CD4-positive, CD25-positive, alpha-beta regulatory T cell (primary cell): ENCODE data around the gene PHC3. TPM values are rescaled to one million over a fixed set of nuclear protein-coding genes. Genes with fewer than 3 reads are reported as not detected.

ENCODE experiments used
- ATAC-seq, 2 donors: fragments of 150-1000 bp; cut with Tn5 transposase; one replicate each; pipeline ENCODE4 v1.10.0; 2021; ENCODE audit warnings: low read depth in 2 of 2, moderate number of reproducible peaks in 2 of 2, moderate library complexity in 1 of 2
- DNase-seq, 3 donors: peaks; one replicate each; pipeline versions ENCODE4 v3.0.0 to v3.0.0-alpha.2; 2012 to 2022; ENCODE audit warnings: mixed read lengths in 1 of 3
- H3K27ac ChIP-seq: one replicate; pipeline ENCODE4 v1.7.0; 2013; ENCODE audit warnings: mild to moderate bottlenecking, low read length; ENCODE audit not compliant: insufficient read depth, poor library complexity, severe bottlenecking
- H3K27me3 ChIP-seq: one replicate; pipeline ENCODE4 v1.7.0; 2013; ENCODE audit warnings: low read length; ENCODE audit not compliant: control insufficient read depth, insufficient read depth
- H3K36me3 ChIP-seq: one replicate; pipeline ENCODE4 v1.7.0; 2013; ENCODE audit warnings: mild to moderate bottlenecking, low read length, moderate library complexity; ENCODE audit not compliant: control insufficient read depth, insufficient read depth
- H3K4me1 ChIP-seq: 2 replicates; pipeline ENCODE4 v1.7.0; 2013; ENCODE audit warnings: mild to moderate bottlenecking, low read length; ENCODE audit not compliant: insufficient read depth, control insufficient read depth, poor library complexity, severe bottlenecking
- H3K4me3 ChIP-seq: one replicate; pipeline ENCODE4 v1.7.0; 2013; ENCODE audit warnings: low read depth, mild to moderate bottlenecking, low read length, moderate library complexity
- H3K9me3 ChIP-seq, 2 experiments: 1 replicate in 1 of 2; 2 replicates in 1 of 2; pipeline ENCODE4 v1.7.0; 2013; ENCODE audit warnings: low read length in 2 of 2, mild to moderate bottlenecking in 1 of 2, moderate library complexity in 1 of 2; ENCODE audit not compliant: control insufficient read depth in 2 of 2
- H3K27ac Mint-ChIP-seq, 3 donors: one replicate each; pipeline ENCODE4 v1.8.0; 2020 to 2022; ENCODE audit warnings: mild to moderate bottlenecking in 3 of 3, mixed read lengths in 3 of 3, moderate library complexity in 2 of 3
- H3K27me3 Mint-ChIP-seq: one replicate; pipeline ENCODE4 v1.8.0; 2022; ENCODE audit warnings: mild to moderate bottlenecking, mixed read lengths
- H3K36me3 Mint-ChIP-seq: one replicate; pipeline ENCODE4 v1.8.0; 2020; ENCODE audit warnings: mixed read lengths
- H3K4me1 Mint-ChIP-seq, 4 donors: one replicate each; pipeline ENCODE4 v1.8.0; 2020 to 2022; ENCODE audit warnings: mixed read lengths in 4 of 4, mild to moderate bottlenecking in 1 of 4
- H3K4me3 Mint-ChIP-seq, 4 donors: one replicate each; pipeline ENCODE4 v1.8.0; 2020 to 2022; ENCODE audit warnings: mild to moderate bottlenecking in 4 of 4, mixed read lengths in 4 of 4, moderate library complexity in 3 of 4
- H3K9me3 Mint-ChIP-seq, 7 donors: one replicate each; pipeline ENCODE4 v1.8.0; 2020 to 2022; ENCODE audit warnings: mixed read lengths in 7 of 7, mild to moderate bottlenecking in 3 of 7, moderate library complexity in 2 of 7
- polyA plus RNA-seq, 4 donors: library from polyadenylated mRNA; unstranded; fragments of 300-500 nt; fragmentation: Illumina TruSeq; gene quantifications; one replicate each; pipeline ENCODE4 v1.2.3, GENCODE V29; 2021
- total RNA-seq: library from RNA; stranded (reverse); gene quantifications from one replicate; pipeline ENCODE4 v1.2.3, GENCODE V29; 2022

The PHC3 gene
- total and polyA plus RNA-seq, 5 donors from 2014 or later, result 38.5 to 177 (median 42.7) TPM

DNA sequence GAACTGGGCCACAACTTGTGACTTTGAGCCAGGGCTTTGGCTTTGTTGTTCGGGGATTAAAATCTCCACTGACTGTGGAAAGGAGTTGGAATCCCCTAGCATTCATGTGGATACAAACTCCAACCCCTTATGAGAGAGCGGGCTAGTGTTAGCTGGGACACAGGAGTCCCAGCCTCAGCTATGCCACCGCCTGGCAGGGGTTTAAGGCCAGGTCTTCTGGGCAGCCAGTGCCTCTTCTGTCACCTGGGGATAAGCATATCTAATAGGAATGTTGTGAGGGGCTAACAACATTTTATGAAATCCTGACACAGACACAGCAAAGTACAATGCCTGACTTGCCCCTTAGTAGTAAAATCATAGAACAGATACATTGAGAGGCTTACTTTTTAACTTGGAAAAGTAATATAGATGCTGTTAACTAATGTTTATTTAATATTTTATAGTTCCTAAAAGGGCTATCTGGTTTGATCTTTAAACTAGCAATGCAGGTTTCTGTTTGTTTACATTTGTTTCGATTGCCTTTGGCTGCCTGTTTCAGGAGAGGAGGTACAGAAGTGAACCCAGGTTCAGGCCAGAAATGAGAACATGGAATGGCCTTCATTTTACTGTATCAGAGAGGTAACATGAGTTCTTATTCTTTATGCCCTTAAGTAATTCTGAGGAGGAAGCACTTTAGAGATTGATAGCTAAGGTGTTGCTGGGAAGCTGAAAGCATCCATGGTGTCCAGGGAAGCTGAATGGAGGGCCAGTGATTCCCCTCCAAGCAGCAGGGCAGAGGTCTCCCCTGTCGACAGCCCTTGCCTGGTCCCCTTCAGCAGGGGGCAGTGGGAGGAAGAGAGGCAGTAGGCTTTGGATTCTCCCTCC, 135.0 kb downstream of the PHC3 start:
- DNase-seq (no peak), ATAC-seq (no peak)
- H3K27ac ChIP-seq, result no peak overlapping the region
- Mint-ChIP-seq H3K4me3 (no peak overlapping the region), H3K36me3 (no peaks in the 10 kb centered on the region), H3K4me1 (peaks cover 0 to 16% (median 2%) of the 10 kb centered on the region in 4 donors), H3K9me3 (peaks cover 0 to 1% (median 0%) of the 10 kb centered on the region in 7 donors), H3K27me3 (peaks cover 11% of the 10 kb centered on the region), H3K27ac (peak overlapping the region in 2 of 3 donors; percentile 38 to 56)
- H3K27me3 ChIP-seq, result no peaks in the 10 kb centered on the region
- no peaks in the 10 kb centered on the region for H3K9me3 ChIP-seq
- H3K4me3 ChIP-seq, result no peak overlapping the region
- H3K36me3 ChIP-seq, result no peaks in the 10 kb centered on the region
- peaks cover 4% of the 10 kb centered on the region for H3K4me1 ChIP-seq

DNA sequence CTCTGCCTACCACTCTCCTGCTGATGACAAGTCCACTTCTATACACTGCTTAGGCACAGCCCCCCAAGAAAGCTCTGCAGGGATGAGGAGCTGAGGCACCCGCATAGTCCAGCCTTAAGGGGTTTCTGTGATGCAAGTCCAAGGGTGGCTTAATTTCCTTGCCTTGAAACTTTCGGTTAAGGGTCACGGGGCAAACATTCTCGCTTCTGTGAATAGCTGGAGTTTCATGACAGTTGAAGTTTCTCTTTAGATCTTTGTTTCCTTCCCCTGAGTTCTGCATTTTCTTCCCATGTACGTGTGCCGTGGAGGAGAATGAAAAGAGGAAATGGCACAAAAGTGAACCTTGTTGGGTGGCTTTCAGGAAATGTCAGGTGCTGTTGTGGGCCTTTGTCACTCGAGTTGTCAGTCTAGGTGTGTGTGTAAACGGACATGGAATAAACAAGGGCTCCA, 136.7 kb downstream of the PHC3 start:
- peaks cover 0 to 1% (median 0%) of the 10 kb centered on the region in 7 donors for H3K9me3 Mint-ChIP-seq
- H3K36me3 ChIP-seq, result no peaks in the 10 kb centered on the region
- H3K4me3 Mint-ChIP-seq, result no peak overlapping the region
- ATAC-seq (no peak), DNase-seq (peak in 1 of 3 donors; percentile 16)
- H3K27ac ChIP-seq, result no peak overlapping the region
- H3K27me3 Mint-ChIP-seq, result peaks cover 19% of the 10 kb centered on the region
- H3K4me3 ChIP-seq, result no peak overlapping the region
- peaks cover 0 to 19% (median 4%) of the 10 kb centered on the region in 4 donors for H3K4me1 Mint-ChIP-seq
- no peaks in the 10 kb centered on the region for H3K36me3 Mint-ChIP-seq
- H3K27ac Mint-ChIP-seq, result peak overlapping the region in 2 of 3 donors; percentile 35 to 57
- H3K4me1 ChIP-seq, result peaks cover 4% of the 10 kb centered on the region
- no peaks in the 10 kb centered on the region for H3K9me3 ChIP-seq
- no peaks in the 10 kb centered on the region for H3K27me3 ChIP-seq

DNA sequence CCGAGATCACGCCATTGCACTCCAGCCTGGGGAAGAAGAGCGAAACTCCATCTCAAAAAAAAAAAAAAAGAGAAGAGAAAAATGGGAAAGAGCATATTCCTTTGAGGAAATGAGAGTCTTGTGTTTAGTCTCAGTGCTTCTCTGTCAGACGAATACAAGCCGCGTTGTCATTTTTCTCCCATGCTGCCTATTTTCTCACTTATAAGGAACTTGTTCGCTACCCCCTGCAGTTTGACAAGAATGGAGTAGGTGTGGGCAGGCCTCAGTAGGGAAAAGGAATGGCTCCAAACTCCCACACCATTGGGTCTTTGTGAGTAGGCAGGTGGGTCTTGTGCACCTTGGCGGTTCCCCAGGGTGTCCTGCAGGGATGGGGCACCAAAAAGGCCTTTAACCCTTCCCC, 137.3 kb downstream of the PHC3 start:
- Mint-ChIP-seq H3K4me3 (no peak overlapping the region), H3K27ac (peak overlapping the region in 1 of 3 donors; percentile 57), H3K36me3 (no peaks in the 10 kb centered on the region), H3K4me1 (peaks cover 0 to 19% (median 4%) of the 10 kb centered on the region in 4 donors), H3K9me3 (peaks cover 0 to 1% (median 0%) of the 10 kb centered on the region in 7 donors), H3K27me3 (peaks cover 21% of the 10 kb centered on the region)
- H3K4me1 ChIP-seq, result peaks cover 4% of the 10 kb centered on the region
- no peaks in the 10 kb centered on the region for H3K9me3 ChIP-seq
- no peaks in the 10 kb centered on the region for H3K27me3 ChIP-seq
- H3K27ac ChIP-seq, result no peak overlapping the region
- ATAC-seq, result no peak
- no peaks in the 10 kb centered on the region for H3K36me3 ChIP-seq
- no peak overlapping the region for H3K4me3 ChIP-seq
- no peak for DNase-seq

DNA sequence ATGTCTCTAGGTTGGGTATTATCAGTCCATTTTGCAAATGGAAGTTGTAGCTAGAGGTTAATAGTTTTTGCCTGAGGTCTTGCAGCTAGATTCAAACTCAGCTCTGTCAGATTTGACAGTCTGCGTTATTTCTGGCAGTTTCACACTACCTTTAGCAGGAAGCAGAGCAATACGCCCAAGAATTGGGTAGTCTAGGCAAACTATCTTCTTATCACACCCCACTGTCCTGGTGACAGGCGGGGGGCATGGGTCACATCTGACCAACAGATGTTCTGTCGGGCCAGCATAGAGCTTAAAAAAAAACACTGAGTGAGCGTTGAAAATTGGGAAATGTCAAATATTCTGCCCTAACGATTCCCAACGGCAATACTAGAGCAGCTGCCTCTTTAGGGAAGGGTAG, 138.0 kb downstream of the PHC3 start:
- Histone ChIP-seq H3K36me3 (no peaks in the 10 kb centered on the region), H3K4me1 (peaks cover 8% of the 10 kb centered on the region), H3K4me3 (no peak overlapping the region), H3K9me3 (no peaks in the 10 kb centered on the region), H3K27ac (no peak overlapping the region), H3K27me3 (no peaks in the 10 kb centered on the region)
- H3K4me3 Mint-ChIP-seq, result no peak overlapping the region
- peaks cover 0 to 24% (median 8%) of the 10 kb centered on the region in 4 donors for H3K4me1 Mint-ChIP-seq
- no peak for ATAC-seq
- no peak for DNase-seq
- peaks cover 20% of the 10 kb centered on the region for H3K27me3 Mint-ChIP-seq
- H3K36me3 Mint-ChIP-seq, result no peaks in the 10 kb centered on the region
- no peak overlapping the region for H3K27ac Mint-ChIP-seq
- H3K9me3 Mint-ChIP-seq, result no peaks in the 10 kb centered on the region

DNA sequence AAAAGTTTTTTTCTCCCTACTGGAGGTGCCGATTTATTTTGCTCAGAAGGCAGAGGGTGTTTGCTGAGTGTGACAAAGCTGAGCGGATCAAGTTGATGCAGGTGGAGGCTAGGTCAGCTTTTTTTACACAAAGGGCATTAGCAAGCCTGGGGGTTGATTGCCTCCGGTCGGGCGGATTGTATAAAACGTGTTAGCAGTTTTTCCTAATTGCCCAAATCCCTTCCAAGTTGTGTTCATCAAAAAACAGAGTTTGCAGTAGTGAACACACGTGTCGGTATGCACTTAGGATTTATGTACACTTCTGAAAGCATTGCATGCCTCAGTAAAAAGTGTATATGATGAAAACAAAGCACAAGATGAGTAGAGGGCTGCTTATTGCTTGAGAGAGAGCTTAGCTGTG, 141.1 kb downstream of the PHC3 start:
- DNase-seq (no peak), ATAC-seq (no peak)
- Histone ChIP-seq H3K27me3 (no peaks in the 10 kb centered on the region), H3K27ac (no peak overlapping the region), H3K9me3 (no peaks in the 10 kb centered on the region), H3K4me1 (peaks cover 8% of the 10 kb centered on the region), H3K4me3 (no peak overlapping the region), H3K36me3 (no peaks in the 10 kb centered on the region)
- Mint-ChIP-seq H3K27ac (no peak overlapping the region), H3K4me1 (peaks cover 0 to 19% (median 7%) of the 10 kb centered on the region in 4 donors), H3K9me3 (no peaks in the 10 kb centered on the region), H3K4me3 (no peak overlapping the region), H3K36me3 (no peaks in the 10 kb centered on the region), H3K27me3 (peaks cover 21% of the 10 kb centered on the region)

DNA sequence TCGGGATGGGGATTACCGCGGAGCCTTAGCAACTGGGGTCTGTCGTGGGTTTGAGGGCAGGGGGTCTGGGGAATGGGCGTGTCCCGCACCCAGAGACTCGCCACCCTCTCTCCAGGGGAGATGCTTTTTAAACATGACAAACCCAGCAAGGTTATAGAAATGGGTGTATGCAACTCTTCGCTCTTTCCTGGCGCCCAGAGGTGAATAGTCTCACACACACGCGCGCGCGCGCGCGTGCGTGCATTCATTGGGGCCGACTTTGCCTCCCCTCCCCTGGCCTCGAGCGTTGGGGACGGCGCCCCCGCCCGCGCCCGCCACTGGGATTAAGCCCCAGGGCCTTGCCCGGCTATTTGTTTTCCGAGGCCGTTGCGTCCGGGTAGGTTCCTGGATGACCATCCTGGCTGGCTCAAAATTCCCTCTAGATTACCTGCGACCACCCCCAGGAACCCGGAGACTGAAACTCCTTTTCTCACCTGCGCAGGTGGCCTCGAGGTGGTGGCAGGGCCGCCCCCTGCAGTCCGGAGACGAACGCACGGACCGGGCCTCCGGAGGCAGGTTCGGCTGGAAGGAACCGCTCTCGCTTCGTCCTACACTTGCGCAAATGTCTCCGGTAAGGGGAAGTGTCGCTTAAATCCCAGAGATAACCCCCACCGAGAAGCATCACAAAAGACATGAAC, 143.0 kb downstream of the PHC3 start:
- H3K4me1 Mint-ChIP-seq, result peaks cover 0 to 21% (median 11%) of the 10 kb centered on the region in 4 donors
- peaks cover 26% of the 10 kb centered on the region for H3K27me3 Mint-ChIP-seq
- H3K36me3 Mint-ChIP-seq, result no peaks in the 10 kb centered on the region
- DNase-seq, result peak in 2 of 3 donors; percentile 25 to 38
- Histone ChIP-seq H3K4me1 (peaks cover 12% of the 10 kb centered on the region), H3K27ac (no peak overlapping the region), H3K27me3 (no peaks in the 10 kb centered on the region), H3K9me3 (no peaks in the 10 kb centered on the region), H3K36me3 (no peaks in the 10 kb centered on the region), H3K4me3 (peak overlapping the region; percentile 44)
- H3K9me3 Mint-ChIP-seq, result no peaks in the 10 kb centered on the region
- H3K27ac Mint-ChIP-seq, result peak overlapping the region in 1 of 3 donors; percentile 83
- peak; percentile 10 for ATAC-seq
- H3K4me3 Mint-ChIP-seq, result peak overlapping the region; percentile 82 to 93 (median 88)
